ENCODE measurements around the gene NEGR1. TPM values are rescaled to one million over a fixed set of nuclear protein-coding genes. Genes with fewer than 3 reads are reported as not detected.
A peak's percentile ranks its signal among the peaks of the same experiment; 100 is the strongest.

The NEGR1 gene
- total and polyA plus RNA-seq, 2 experiments from 2014 or later, result 0.57 to 0.94 TPM

GRCh38 chr1:71859806-71860205, 422.5 kb downstream of the NEGR1 start:
- Histone ChIP-seq H3K79me2 (replicated peaks; ENCODE audit: insufficient read depth) (no peaks in the 10 kb centered on the region), H3K9me2 (ENCODE audit: insufficient read depth) (no peaks in the 10 kb centered on the region), H3K36me3 (ENCODE audit: insufficient read depth) (no peaks in the 10 kb centered on the region), H3K27ac (ENCODE audit: low read depth) (no peak overlapping the region), H3K4me2 (no peak overlapping the region), H3F3A (replicated peaks; ENCODE audit: low read depth) (no peaks in the 10 kb centered on the region), H3K4me1 (ENCODE audit: insufficient read depth) (peaks cover 22% of the 10 kb centered on the region), H3K27me3 (ENCODE audit: insufficient read depth) (no peaks in the 10 kb centered on the region), H3K4me3 (no peak overlapping the region), H2AFZ (no peak overlapping the region), H4K20me1 (replicated peaks; ENCODE audit: insufficient read depth) (no peaks in the 10 kb centered on the region)
- H3K4me1 Mint-ChIP-seq, result peaks cover 36% of the 10 kb centered on the region
- TF ChIP-seq CREB1 (CRISPR knock-in tag; IDR thresholded peaks at IDR 0.05; ENCODE audit: low read depth), result no peak
- DNase-seq (ENCODE audit: low spot score) (no peak), ATAC-seq (no peak)
- H3K9me3 Mint-ChIP-seq, result peaks cover 5% of the 10 kb centered on the region; the same call in 1 of the 3 replicates
- H3K36me3 Mint-ChIP-seq (ENCODE audit: low read depth), result no peaks in the 10 kb centered on the region
- no peak overlapping the region for H3K27ac Mint-ChIP-seq
- no peak overlapping the region for H3K4me3 Mint-ChIP-seq
- no peaks in the 10 kb centered on the region for H3K27me3 Mint-ChIP-seq (ENCODE audit: insufficient read depth, low read depth, poor library complexity)

GRCh38 chr1:71857862-71858261, 424.5 kb downstream of the NEGR1 start:
- Mint-ChIP-seq H3K27me3 (ENCODE audit: insufficient read depth, low read depth, poor library complexity) (no peaks in the 10 kb centered on the region), H3K36me3 (ENCODE audit: low read depth) (no peaks in the 10 kb centered on the region), H3K4me3 (no peak overlapping the region), H3K4me1 (peaks cover 38% of the 10 kb centered on the region), H3K27ac (no peak overlapping the region), H3K9me3 (no peaks in the 10 kb centered on the region)
- Histone ChIP-seq H3K4me1 (ENCODE audit: insufficient read depth) (peaks cover 22% of the 10 kb centered on the region), H4K20me1 (replicated peaks; ENCODE audit: insufficient read depth) (no peaks in the 10 kb centered on the region), H3K9me2 (ENCODE audit: insufficient read depth) (no peaks in the 10 kb centered on the region), H3K4me3 (no peak overlapping the region), H3K27ac (ENCODE audit: low read depth) (peak overlapping the region; percentile 51; the same call in 1 of the 2 replicates), H2AFZ (0 out of 2 replicates have a peak overlapping the region, but pooled peaks have one; percentile 4), H3K4me2 (peak overlapping the region; percentile 55), H3K79me2 (replicated peaks; ENCODE audit: insufficient read depth) (no peaks in the 10 kb centered on the region), H3K27me3 (ENCODE audit: insufficient read depth) (no peaks in the 10 kb centered on the region), H3K36me3 (ENCODE audit: insufficient read depth) (no peaks in the 10 kb centered on the region), H3F3A (replicated peaks; ENCODE audit: low read depth) (no peaks in the 10 kb centered on the region)
- TF ChIP-seq STAT1 (IDR thresholded peaks at IDR 0.05; ENCODE audit: unreplicated experiment), result no peak
- no peak for TF ChIP-seq CTCF (conservative IDR thresholded peaks at IDR 0.05; ENCODE audit: low read depth in 2 of 2)
- no peak for TF ChIP-seq EZH2phosphoT487 (IDR thresholded peaks at IDR 0.05; ENCODE audit: unreplicated experiment)
- no peak for TF ChIP-seq REST (IDR thresholded peaks at IDR 0.05; ENCODE audit: unreplicated experiment)
- DNase-seq (ENCODE audit: low spot score) (no peak), ATAC-seq (no peak)

Measured in GM23338 (cell line).